ES-I3 (cell line): ENCODE measurements around the gene GALNT16.

ENCODE experiments used
- H3K36me3 ChIP-seq: 2 replicates; pipeline ENCODE4 v1.6.1; 2013; ENCODE audit warnings: mild to moderate bottlenecking, low read length, control low read depth, moderate library complexity; ENCODE audit not compliant: insufficient read depth
- H3K4me1 ChIP-seq: 2 replicates; pipeline ENCODE4 v1.6.1; 2013; ENCODE audit warnings: mild to moderate bottlenecking, control low read depth, low read length; ENCODE audit not compliant: insufficient read depth
- H3K9ac ChIP-seq: 2 replicates; pipeline ENCODE4 v1.6.1; 2013; ENCODE audit warnings: low read depth, mild to moderate bottlenecking, low read length, moderate library complexity
- H3K9me3 ChIP-seq: 2 replicates; pipeline ENCODE4 v1.6.1; 2013; ENCODE audit warnings: mild to moderate bottlenecking, low read length, moderate library complexity; ENCODE audit not compliant: control insufficient read depth, insufficient read depth

The GALNT16 gene

GRCh38 chr14:69303086-69303485 lies 43.1 kb downstream of the GALNT16 start:
- Histone ChIP-seq H3K9ac (no peak overlapping the region), H3K4me1 (no peaks in the 10 kb centered on the region), H3K9me3 (no peaks in the 10 kb centered on the region), H3K36me3 (no peaks in the 10 kb centered on the region)

GRCh38 chr14:69312608-69313007 lies 52.6 kb downstream of the GALNT16 start:
- peaks cover 4% of the 10 kb centered on the region; the same call in 1 of the 2 replicates for H3K4me1 ChIP-seq
- no peaks in the 10 kb centered on the region for H3K9me3 ChIP-seq
- H3K9ac ChIP-seq = no peak overlapping the region
- H3K36me3 ChIP-seq = no peaks in the 10 kb centered on the region

- Histone ChIP-seq H3K9me3 (no peaks in the 10 kb centered on the region), H3K4me1 (peaks cover 8% of the 10 kb centered on the region; the same call in 1 of the 2 replicates), H3K9ac (no peak overlapping the region), H3K36me3 (no peaks in the 10 kb centered on the region)
Measured at GRCh38 chr14:69313176-69313575, 53.2 kb downstream of the GALNT16 start.

GRCh38 chr14:69314327-69314726 lies 54.4 kb downstream of the GALNT16 start:
- Histone ChIP-seq H3K36me3 (no peaks in the 10 kb centered on the region), H3K4me1 (peaks cover 8% of the 10 kb centered on the region; the same call in 1 of the 2 replicates), H3K9ac (no peak overlapping the region), H3K9me3 (no peaks in the 10 kb centered on the region)

GRCh38 chr14:69315301-69315700 lies 55.3 kb downstream of the GALNT16 start:
- Histone ChIP-seq H3K4me1 (peaks cover 8% of the 10 kb centered on the region; the same call in 1 of the 2 replicates), H3K9ac (no peak overlapping the region), H3K36me3 (no peaks in the 10 kb centered on the region), H3K9me3 (no peaks in the 10 kb centered on the region)

- Histone ChIP-seq H3K9me3 (no peaks in the 10 kb centered on the region), H3K4me1 (peaks cover 8% of the 10 kb centered on the region; the same call in 1 of the 2 replicates), H3K9ac (no peak overlapping the region), H3K36me3 (no peaks in the 10 kb centered on the region)
Measured at GRCh38 chr14:69316449-69317101, 56.6 kb downstream of the GALNT16 start.

GRCh38 chr14:69317102-69317755 lies 57.3 kb downstream of the GALNT16 start:
- Histone ChIP-seq H3K9me3 (no peaks in the 10 kb centered on the region), H3K9ac (no peak overlapping the region), H3K36me3 (no peaks in the 10 kb centered on the region), H3K4me1 (peaks cover 8% of the 10 kb centered on the region; the same call in 1 of the 2 replicates)

GRCh38 chr14:69317780-69318179 lies 57.8 kb downstream of the GALNT16 start:
- peaks cover 8% of the 10 kb centered on the region; the same call in 1 of the 2 replicates for H3K4me1 ChIP-seq
- H3K9me3 ChIP-seq = no peaks in the 10 kb centered on the region
- no peak overlapping the region for H3K9ac ChIP-seq
- H3K36me3 ChIP-seq = no peaks in the 10 kb centered on the region

GRCh38 chr14:69318241-69318640 lies 58.3 kb downstream of the GALNT16 start:
- H3K4me1 ChIP-seq = peaks cover 8% of the 10 kb centered on the region; the same call in 1 of the 2 replicates

GRCh38 chr14:69318901-69319475 lies 59.0 kb downstream of the GALNT16 start:
- Histone ChIP-seq H3K9ac (no peak overlapping the region), H3K36me3 (no peaks in the 10 kb centered on the region), H3K9me3 (no peaks in the 10 kb centered on the region), H3K4me1 (peaks cover 15% of the 10 kb centered on the region; the same call in 1 of the 2 replicates)

More at GRCh38 chr14:69318241-69318640, 58.3 kb downstream of the GALNT16 start:
- no peaks in the 10 kb centered on the region for H3K36me3 ChIP-seq
- H3K9ac ChIP-seq = no peak overlapping the region
- no peaks in the 10 kb centered on the region for H3K9me3 ChIP-seq

GRCh38 chr14:69319911-69320310 lies 60.0 kb downstream of the GALNT16 start:
- no peaks in the 10 kb centered on the region for H3K9me3 ChIP-seq
- no peak overlapping the region for H3K9ac ChIP-seq
- no peaks in the 10 kb centered on the region for H3K36me3 ChIP-seq
- H3K4me1 ChIP-seq = peaks cover 17% of the 10 kb centered on the region; the same call in 1 of the 2 replicates

- H3K9ac ChIP-seq = no peak overlapping the region
- H3K9me3 ChIP-seq = no peaks in the 10 kb centered on the region
- no peaks in the 10 kb centered on the region for H3K36me3 ChIP-seq
- H3K4me1 ChIP-seq = peaks cover 17% of the 10 kb centered on the region; the same call in 1 of the 2 replicates
Measured at GRCh38 chr14:69320581-69321365, 60.8 kb downstream of the GALNT16 start.

- no peaks in the 10 kb centered on the region for H3K36me3 ChIP-seq
- no peaks in the 10 kb centered on the region for H3K9me3 ChIP-seq
- no peak overlapping the region for H3K9ac ChIP-seq
- H3K4me1 ChIP-seq = peaks cover 17% of the 10 kb centered on the region; the same call in 1 of the 2 replicates
Measured at GRCh38 chr14:69321601-69322330, 61.8 kb downstream of the GALNT16 start.
